ENCODE data around the gene ZAR1L.

The ZAR1L gene

GRCh38 chr13:32254416-32254815 is 60.7 kb downstream of the ZAR1L start:
- no peak for DNase-seq

- no peak for DNase-seq
These were observed 61.2 kb downstream of the ZAR1L start for GRCh38 chr13:32253911-32254399.

Data from activated CD4-positive, alpha-beta T cell treated with anti-CD3 and anti-CD28 coated beads, Interleukin-2, amount 50 U/mL, for 4 hours (primary cell).